ENCODE results near the gene FCRL6. TPM values are rescaled to one million over a fixed set of nuclear protein-coding genes. Genes with fewer than 3 reads are reported as not detected.
A peak's percentile ranks its signal among the peaks of the same experiment; 100 is the strongest.

The FCRL6 gene
- total RNA-seq, 4 donors from 2014 or later = 0.45 TPM; not detected in 3

DNA sequence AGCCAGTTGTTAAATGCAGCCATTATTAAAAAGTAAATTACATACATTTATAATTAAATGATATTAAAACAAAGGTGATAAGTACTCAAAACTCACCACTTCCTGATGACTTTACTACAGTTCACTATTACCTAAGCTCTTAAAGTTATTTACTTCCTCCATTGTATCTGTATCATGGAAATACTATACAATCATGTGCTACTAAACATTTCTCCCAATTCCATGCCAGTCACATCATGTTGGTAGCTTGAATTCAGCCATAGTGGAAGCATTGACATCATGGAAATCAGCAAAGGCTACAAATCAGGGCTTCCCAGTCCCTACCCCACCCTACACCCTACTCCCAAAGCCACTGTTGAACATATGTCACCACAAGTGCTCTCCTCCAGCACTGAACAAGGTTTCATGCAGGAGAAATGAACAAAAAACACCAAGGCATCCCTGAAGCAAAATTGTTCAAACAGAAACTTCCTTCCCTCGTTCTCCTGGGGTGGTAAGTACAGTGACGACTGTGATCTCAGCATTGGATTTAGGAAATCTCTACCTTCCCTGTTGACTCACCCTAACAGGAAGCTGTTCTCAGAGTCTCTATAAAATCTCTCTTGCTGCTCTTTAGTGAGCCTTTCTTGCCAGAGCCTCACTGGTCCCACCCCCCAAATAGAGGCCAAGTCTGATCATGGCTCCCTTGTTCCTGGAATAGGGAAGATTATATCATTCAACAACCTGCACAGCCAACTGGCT is 47.6 kb downstream of the FCRL6 start:
- Histone ChIP-seq H3K27ac (replicated peaks in 1 of 4) (no peak overlapping the region), H3K27me3 (no peaks in the 10 kb centered on the region), H3K4me1 (peaks cover 4 to 22% (median 14%) of the 10 kb centered on the region in 4 donors), H3K4me3 (no peak overlapping the region), H3K36me3 (no peaks in the 10 kb centered on the region), H3K9me3 (no peaks in the 10 kb centered on the region)
- TF ChIP-seq POLR2A (IDR thresholded peaks at IDR 0.05; ENCODE audit: low read depth) (no peak), EP300 (IDR thresholded peaks at IDR 0.05) (no peak), POLR2AphosphoS5 (IDR thresholded peaks at IDR 0.05) (no peak)
- TF ChIP-seq, protein P1, sequence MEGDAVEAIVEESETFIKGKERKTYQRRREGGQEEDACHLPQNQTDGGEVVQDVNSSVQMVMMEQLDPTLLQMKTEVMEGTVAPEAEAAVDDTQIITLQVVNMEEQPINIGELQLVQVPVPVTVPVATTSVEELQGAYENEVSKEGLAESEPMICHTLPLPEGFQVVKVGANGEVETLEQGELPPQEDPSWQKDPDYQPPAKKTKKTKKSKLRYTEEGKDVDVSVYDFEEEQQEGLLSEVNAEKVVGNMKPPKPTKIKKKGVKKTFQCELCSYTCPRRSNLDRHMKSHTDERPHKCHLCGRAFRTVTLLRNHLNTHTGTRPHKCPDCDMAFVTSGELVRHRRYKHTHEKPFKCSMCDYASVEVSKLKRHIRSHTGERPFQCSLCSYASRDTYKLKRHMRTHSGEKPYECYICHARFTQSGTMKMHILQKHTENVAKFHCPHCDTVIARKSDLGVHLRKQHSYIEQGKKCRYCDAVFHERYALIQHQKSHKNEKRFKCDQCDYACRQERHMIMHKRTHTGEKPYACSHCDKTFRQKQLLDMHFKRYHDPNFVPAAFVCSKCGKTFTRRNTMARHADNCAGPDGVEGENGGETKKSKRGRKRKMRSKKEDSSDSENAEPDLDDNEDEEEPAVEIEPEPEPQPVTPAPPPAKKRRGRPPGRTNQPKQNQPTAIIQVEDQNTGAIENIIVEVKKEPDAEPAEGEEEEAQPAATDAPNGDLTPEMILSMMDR (IDR thresholded peaks at IDR 0.05) = no peak
- intact Hi-C loops (cut with DNase I) = no loop called here
- no peak for DNase-seq (ENCODE audit: extremely low spot score)
- 73% methylated on average over 2 of the region's 2 CpGs for WGBS

DNA sequence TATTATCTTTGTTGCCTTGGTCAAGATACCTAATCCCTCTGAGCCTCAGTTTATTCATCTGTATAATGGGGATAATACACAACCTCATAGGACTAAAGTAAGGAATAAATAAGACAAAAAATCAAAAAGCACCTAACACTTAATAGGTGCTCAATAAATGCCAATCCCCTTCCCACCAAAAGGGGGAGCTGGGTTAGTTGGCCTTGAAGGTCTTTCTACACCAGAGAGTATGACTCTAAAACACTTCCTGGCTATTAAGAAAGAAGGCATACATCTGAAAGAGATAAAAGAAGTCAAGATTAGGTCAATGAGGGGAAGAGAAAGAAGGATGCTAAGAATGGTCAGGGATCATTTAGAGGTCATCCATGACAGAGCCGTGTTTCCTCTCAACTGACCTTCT is 49.2 kb downstream of the FCRL6 start:
- DNase-seq (ENCODE audit: extremely low spot score) = no peak
- 63% methylated on average over 1 of the region's 1 CpG for WGBS
- Histone ChIP-seq H3K27me3 (no peaks in the 10 kb centered on the region), H3K36me3 (no peaks in the 10 kb centered on the region), H3K4me3 (no peak overlapping the region), H3K27ac (replicated peaks in 1 of 4) (no peak overlapping the region), H3K9me3 (no peaks in the 10 kb centered on the region), H3K4me1 (peaks cover 8 to 33% (median 25%) of the 10 kb centered on the region in 4 donors)
- TF ChIP-seq, protein P1 (IDR thresholded peaks at IDR 0.05) = no peak
- TF ChIP-seq POLR2AphosphoS5 (IDR thresholded peaks at IDR 0.05) (no peak), POLR2A (IDR thresholded peaks at IDR 0.05; ENCODE audit: low read depth) (no peak), EP300 (IDR thresholded peaks at IDR 0.05) (no peak)
- intact Hi-C loops (cut with DNase I) = no loop called here

DNA sequence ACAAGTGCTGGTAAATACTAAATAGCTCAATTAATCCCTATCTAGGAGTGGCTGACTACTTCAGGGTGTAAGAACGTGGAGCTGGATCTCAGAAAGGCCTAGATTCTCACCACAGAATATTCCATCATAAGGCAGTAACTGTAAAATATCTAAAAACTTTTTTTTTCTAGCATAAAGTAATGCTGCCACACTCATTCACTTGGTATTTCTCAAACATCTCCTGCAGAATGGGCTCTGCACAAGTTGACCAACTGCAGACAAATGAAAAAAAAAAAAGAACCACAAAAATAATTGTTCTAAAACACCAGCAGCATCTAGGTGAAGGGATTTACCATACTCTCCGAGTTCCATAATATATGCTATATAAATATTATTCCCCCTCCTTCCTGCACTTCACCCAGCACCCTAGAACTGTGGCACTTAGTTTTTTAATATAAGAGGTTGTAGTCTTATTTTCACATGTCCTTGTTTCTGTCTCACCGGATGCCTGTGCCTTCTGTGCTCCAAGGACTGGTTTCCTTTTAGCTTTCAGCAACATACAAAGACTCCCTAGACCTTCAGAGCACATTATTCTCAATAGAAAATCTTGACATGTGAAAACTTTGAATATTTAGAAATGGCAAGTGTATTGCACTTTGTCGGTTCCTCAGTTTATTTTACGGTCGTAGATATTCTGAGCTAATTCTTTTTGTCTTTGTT is 51.4 kb downstream of the FCRL6 start:
- 20% methylated on average over 6 of the region's 6 CpGs for WGBS
- no peak for TF ChIP-seq POLR2AphosphoS5 (IDR thresholded peaks at IDR 0.05)
- TF ChIP-seq, protein P1 (IDR thresholded peaks at IDR 0.05) = peak in 1 of 3 experiments; percentile 0

DNA sequence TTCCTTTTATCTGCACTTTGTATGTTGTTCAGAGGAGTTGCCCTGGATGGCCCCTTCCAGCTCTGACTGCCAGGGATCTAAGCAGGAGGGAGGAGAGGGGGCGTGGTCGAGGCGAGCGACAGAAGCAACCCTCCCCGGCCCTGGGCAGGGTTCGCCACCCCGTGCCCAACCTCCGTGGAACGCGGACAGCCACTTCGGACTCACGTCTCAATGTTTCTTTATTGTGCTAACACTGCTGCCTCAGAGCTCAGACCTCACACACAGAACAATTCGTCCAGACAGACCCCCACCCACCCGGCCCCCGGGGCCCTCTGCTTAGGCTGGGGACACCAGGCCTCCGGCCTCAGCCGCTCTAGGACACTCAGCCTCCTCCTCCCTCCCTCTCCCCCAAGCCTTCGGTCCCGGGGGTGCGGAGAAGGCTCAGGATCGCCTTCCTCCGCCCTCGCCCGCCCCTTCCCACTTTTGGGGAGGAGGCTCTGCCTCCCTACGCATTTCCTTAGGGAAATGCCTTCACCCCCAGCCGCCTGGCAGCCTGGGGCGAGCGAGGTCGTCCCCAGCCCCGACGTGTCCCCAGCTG is 52.0 kb downstream of the FCRL6 start:
- Histone ChIP-seq H3K36me3 (no peaks in the 10 kb centered on the region), H3K27me3 (no peaks in the 10 kb centered on the region), H3K9me3 (no peaks in the 10 kb centered on the region), H3K27ac (replicated peaks in 1 of 4) (peak overlapping the region; percentile 91 to 96 (median 95)), H3K4me3 (peak overlapping the region; percentile 72 to 89 (median 80)), H3K4me1 (peaks cover 8 to 33% (median 25%) of the 10 kb centered on the region in 4 donors)
- DNase-seq (ENCODE audit: extremely low spot score) = no peak
- intact Hi-C loops (cut with DNase I) = loop anchor here (2.0 kb wide), 1 partner anchor 71 kb away; the partner anchor contains the start of gene TAGLN2
- no peak for TF ChIP-seq EP300 (IDR thresholded peaks at IDR 0.05)
- TF ChIP-seq, protein P1 (IDR thresholded peaks at IDR 0.05) = peak in 1 of 3 experiments; percentile 3
- TF ChIP-seq POLR2AphosphoS5 (IDR thresholded peaks at IDR 0.05) = no peak
- TF ChIP-seq POLR2A (IDR thresholded peaks at IDR 0.05; ENCODE audit: low read depth) = peak; percentile 9
- WGBS = 0% methylated on average over 15 of the region's 31 CpGs

More for the DNA sequence above, 51.4 kb downstream of the FCRL6 start:
- Histone ChIP-seq H3K27me3 (no peaks in the 10 kb centered on the region), H3K4me3 (peak overlapping the region; percentile 72 to 89 (median 80)), H3K4me1 (peaks cover 8 to 33% (median 25%) of the 10 kb centered on the region in 4 donors), H3K36me3 (no peaks in the 10 kb centered on the region), H3K9me3 (no peaks in the 10 kb centered on the region), H3K27ac (replicated peaks in 1 of 4) (peak overlapping the region; percentile 91 to 96 (median 95))
- DNase-seq (ENCODE audit: extremely low spot score) = no peak
- intact Hi-C loops (cut with DNase I) = loop anchor here (2.0 kb wide), 1 partner anchor 71 kb away; the partner anchor contains the start of gene TAGLN2
